ENCODE results near the gene PIN1. TPM values are rescaled to one million over a fixed set of nuclear protein-coding genes. Genes with fewer than 3 reads are reported as not detected.
"Not testable (repeated sequence)": the region's sequence is repeated elsewhere in the genome, so short reads cannot be mapped to it uniquely, and the experiment has no call there.

The PIN1 gene
- total RNA-seq, 3 donors from 2014 or later (not counting 1 experiment from before 2014, with no cell fraction given): 68.3 to 82.6 (median 74.8) TPM

DNA sequence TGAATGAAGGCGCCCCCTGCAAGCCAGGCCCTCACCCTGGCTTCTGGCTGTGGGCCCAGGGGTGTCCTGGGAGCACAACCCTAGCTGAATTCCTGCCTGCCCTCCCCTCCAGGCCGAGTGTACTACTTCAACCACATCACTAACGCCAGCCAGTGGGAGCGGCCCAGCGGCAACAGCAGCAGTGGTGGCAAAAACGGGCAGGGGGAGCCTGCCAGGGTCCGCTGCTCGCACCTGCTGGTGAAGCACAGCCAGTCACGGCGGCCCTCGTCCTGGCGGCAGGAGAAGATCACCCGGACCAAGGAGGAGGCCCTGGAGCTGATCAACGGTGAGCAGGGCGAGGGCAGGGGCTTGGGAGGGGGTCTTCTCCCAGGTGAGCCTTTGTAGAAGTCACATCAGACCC, 3.2 kb downstream of the PIN1 start:
- H3K4me1 Mint-ChIP-seq: peaks cover 23 to 39% of the 10 kb centered on the region in 2 donors
- H3K4me3 Mint-ChIP-seq: no peak overlapping the region
- H3K36me3 ChIP-seq (ENCODE audit: control insufficient read depth, insufficient read depth, low read length): peaks cover 48% of the 10 kb centered on the region

GRCh38 chr19:9839415-9839814, 4.3 kb downstream of the PIN1 start:
- H3K27me3 ChIP-seq (ENCODE audit: control insufficient read depth, insufficient read depth, low read length): no peaks in the 10 kb centered on the region
- H3K4me1 Mint-ChIP-seq: peaks cover 20 to 37% of the 10 kb centered on the region in 2 donors
- WGBS (ENCODE audit: insufficient coverage): 100% methylated on average over 1 of the region's 1 CpG
- intact Hi-C loops (cut with micrococcal nuclease): loop anchor here (5.0 kb wide), 1 partner anchor 52 kb away; no protein-coding TSS in a partner anchor
- no peaks in the 10 kb centered on the region for H3K27me3 Mint-ChIP-seq (ENCODE audit: low read depth in 2 of 2)
- ATAC-seq (no peak), DNase-seq (no peak)
- no peaks in the 10 kb centered on the region for H3K9me3 Mint-ChIP-seq
- H3K4me1 ChIP-seq (ENCODE audit: control insufficient read depth, insufficient read depth, low read length): peaks cover 15% of the 10 kb centered on the region
- H3K4me3 Mint-ChIP-seq: no peak overlapping the region
- H3K36me3 ChIP-seq (ENCODE audit: control insufficient read depth, insufficient read depth, low read length): peaks cover 57% of the 10 kb centered on the region
- no peak overlapping the region for H3K27ac Mint-ChIP-seq
- no peak overlapping the region for H3K27ac ChIP-seq (ENCODE audit: low read length)
- H3K36me3 Mint-ChIP-seq: no peaks in the 10 kb centered on the region
- H3K9me3 ChIP-seq (ENCODE audit: control insufficient read depth, insufficient read depth, low read length): peaks cover 5% of the 10 kb centered on the region
- H3K4me3 ChIP-seq (ENCODE audit: low read length): no peak overlapping the region
- TF ChIP-seq CTCF (IDR thresholded peaks at IDR 0.05): no peak

More for the DNA sequence above, 3.2 kb downstream of the PIN1 start:
- H3K4me1 ChIP-seq (ENCODE audit: control insufficient read depth, insufficient read depth, low read length): peaks cover 17% of the 10 kb centered on the region
- TF ChIP-seq CTCF (IDR thresholded peaks at IDR 0.05): no peak
- intact Hi-C loops (cut with micrococcal nuclease): loop anchor here (5.0 kb wide), 1 partner anchor 51 kb away; no protein-coding TSS in a partner anchor
- H3K9me3 ChIP-seq (ENCODE audit: control insufficient read depth, insufficient read depth, low read length): no peaks in the 10 kb centered on the region
- H3K36me3 Mint-ChIP-seq: no peaks in the 10 kb centered on the region
- H3K27ac Mint-ChIP-seq: no peak overlapping the region
- ATAC-seq (no peak), DNase-seq (no peak)
- no peak overlapping the region for H3K4me3 ChIP-seq (ENCODE audit: low read length)
- H3K27me3 Mint-ChIP-seq (ENCODE audit: low read depth in 2 of 2): no peaks in the 10 kb centered on the region
- no peaks in the 10 kb centered on the region for H3K27me3 ChIP-seq (ENCODE audit: control insufficient read depth, insufficient read depth, low read length)
- H3K27ac ChIP-seq (ENCODE audit: low read length): no peak overlapping the region
- WGBS (ENCODE audit: insufficient coverage): 96% methylated on average over 15 of the region's 15 CpGs
- no peaks in the 10 kb centered on the region for H3K9me3 Mint-ChIP-seq

DNA sequence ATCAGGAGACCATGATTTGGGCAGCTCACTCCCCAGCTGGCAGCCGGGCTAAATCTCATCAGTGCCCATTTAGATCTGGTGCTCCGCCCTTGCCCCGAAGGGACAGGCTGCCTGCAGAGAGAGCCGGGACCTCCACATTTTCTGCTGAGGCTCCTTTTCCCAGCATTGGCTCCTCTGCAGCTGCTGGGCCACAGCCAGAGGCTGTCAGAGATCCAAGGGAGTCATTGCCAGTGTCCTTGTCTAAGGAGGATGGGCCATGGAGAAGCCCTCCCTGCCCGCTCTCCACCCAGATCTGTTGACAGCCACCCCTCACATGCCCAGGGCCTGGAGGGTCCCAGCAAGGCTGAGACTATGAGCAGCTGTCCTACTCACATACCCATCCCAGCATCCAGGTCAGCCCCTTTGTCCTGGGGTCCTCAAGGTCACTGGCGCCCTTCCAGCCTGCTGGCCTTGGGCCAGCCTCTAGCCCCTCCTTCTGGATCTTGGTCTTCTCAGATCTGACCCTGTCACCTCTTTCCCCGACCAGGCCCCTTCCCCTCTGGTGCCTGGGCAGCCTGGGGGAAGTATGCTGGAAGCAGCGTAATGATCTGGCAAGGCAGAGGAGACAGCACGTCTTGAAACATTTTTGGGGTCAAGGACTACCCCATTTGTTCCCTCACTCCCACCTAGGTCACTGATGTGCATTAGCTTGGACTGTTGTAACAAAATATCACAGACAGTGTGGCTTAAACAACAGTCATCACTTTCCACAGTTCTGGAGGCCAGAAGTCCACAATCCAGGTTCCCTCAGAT, 7.9 kb downstream of the PIN1 start:
- ATAC-seq (no peak), DNase-seq (no peak)
- H3K4me1 ChIP-seq (ENCODE audit: control insufficient read depth, insufficient read depth, low read length): peaks cover 5% of the 10 kb centered on the region
- peaks cover 86% of the 10 kb centered on the region for H3K36me3 ChIP-seq (ENCODE audit: control insufficient read depth, insufficient read depth, low read length)
- H3K4me3 ChIP-seq (ENCODE audit: low read length): no peak overlapping the region
- H3K9me3 ChIP-seq (ENCODE audit: control insufficient read depth, insufficient read depth, low read length): peaks cover 5% of the 10 kb centered on the region
- 99% methylated on average over 9 of the region's 9 CpGs for WGBS (ENCODE audit: insufficient coverage)
- H3K27ac ChIP-seq (ENCODE audit: low read length): no peak overlapping the region
- Mint-ChIP-seq H3K4me3 (no peak overlapping the region), H3K36me3 (peaks cover 5% of the 10 kb centered on the region), H3K9me3 (no peaks in the 10 kb centered on the region), H3K27me3 (ENCODE audit: low read depth in 2 of 2) (no peaks in the 10 kb centered on the region), H3K27ac (no peak overlapping the region), H3K4me1 (peaks cover 29% of the 10 kb centered on the region in 2 donors)
- intact Hi-C loops (cut with micrococcal nuclease): no loop called here
- TF ChIP-seq CTCF (IDR thresholded peaks at IDR 0.05): no peak
- H3K27me3 ChIP-seq (ENCODE audit: control insufficient read depth, insufficient read depth, low read length): no peaks in the 10 kb centered on the region

GRCh38 chr19:9843626-9844273, 8.6 kb downstream of the PIN1 start:
- intact Hi-C loops (cut with micrococcal nuclease); H3K9me3 Mint-ChIP-seq; ATAC-seq; H3K4me1 ChIP-seq (ENCODE audit: control insufficient read depth, insufficient read depth, low read length); H3K27me3 Mint-ChIP-seq (ENCODE audit: low read depth in 2 of 2); H3K9me3 ChIP-seq (ENCODE audit: control insufficient read depth, insufficient read depth, low read length); H3K27ac ChIP-seq (ENCODE audit: low read length); H3K4me3 ChIP-seq (ENCODE audit: low read length); H3K4me3 Mint-ChIP-seq; DNase-seq; H3K27ac Mint-ChIP-seq; H3K36me3 Mint-ChIP-seq; H3K27me3 ChIP-seq (ENCODE audit: control insufficient read depth, insufficient read depth, low read length): not testable (repeated sequence)
- H3K36me3 ChIP-seq (ENCODE audit: control insufficient read depth, insufficient read depth, low read length): peaks cover 89% of the 10 kb centered on the region
- 91% methylated on average over 12 of the region's 12 CpGs for WGBS (ENCODE audit: insufficient coverage)
- H3K4me1 Mint-ChIP-seq: peaks cover 29% of the 10 kb centered on the region in 2 donors

All from natural killer cell (primary cell).